ENCODE data around the gene KCNMB2. TPM values are rescaled to one million over a fixed set of nuclear protein-coding genes. Genes with fewer than 3 reads are reported as not detected.

KCNMB2 gene
- total RNA-seq, 1 experiment from 2014 or later = not detected

DNA sequence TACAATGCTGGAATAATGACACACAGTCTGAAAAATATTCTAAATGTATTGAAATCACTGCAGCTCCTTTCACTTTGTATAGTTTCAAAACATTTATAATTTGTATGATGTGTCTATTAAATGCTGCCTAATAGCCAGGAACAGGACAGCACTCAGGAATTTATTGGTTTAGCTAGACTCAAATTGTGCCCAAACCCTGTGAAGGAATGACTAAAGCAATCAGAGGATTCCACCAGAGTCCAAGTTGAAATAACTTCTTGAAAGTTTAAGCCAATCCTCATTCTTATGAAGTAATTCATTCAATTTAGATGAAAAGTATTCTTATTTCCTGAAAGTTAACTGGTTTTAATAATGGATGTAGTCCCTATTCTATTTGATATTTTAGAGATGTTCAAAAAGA lies 268.4 kb downstream of the KCNMB2 start:
- no peak for DNase-seq (ENCODE audit: low read depth)

DNA sequence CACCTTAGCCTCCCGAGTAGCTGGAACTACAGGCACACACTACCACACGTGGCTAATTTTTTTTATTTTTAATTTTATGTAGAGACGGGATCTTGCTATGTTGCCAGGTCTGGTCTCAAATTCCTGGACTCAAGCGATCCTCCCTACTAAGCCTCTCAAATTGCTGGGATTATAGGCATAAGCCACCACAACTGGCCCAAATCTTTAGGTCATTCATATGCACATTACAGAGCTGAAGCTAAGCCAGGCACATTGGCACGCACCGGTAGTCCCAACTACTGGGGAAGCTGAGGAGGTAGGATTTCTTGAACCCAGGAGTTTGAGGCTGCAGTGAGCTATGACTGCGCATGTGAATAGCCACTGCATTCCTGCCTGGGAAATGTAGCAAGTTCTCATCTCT lies 269.5 kb downstream of the KCNMB2 start:
- no peak for DNase-seq (ENCODE audit: low read depth)

DNA sequence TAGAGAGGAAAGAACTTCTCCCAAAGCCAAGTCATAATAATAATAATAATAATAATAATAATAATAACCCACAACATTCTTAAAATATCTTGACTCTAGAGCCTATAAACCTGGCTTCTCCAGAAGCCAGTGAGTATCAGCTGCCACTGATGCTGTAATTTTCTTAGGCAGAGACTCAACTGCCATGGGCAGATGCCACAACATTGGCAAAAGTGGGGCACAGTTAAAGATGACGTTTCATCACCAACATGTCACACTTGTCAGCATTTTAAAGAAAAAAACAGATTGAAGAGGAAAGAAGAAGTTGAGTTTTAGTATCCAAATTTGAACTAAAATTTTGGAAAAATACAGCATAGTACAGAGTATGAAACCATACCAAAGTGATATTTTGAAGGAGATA lies 270.4 kb downstream of the KCNMB2 start:
- DNase-seq (ENCODE audit: low read depth) = no peak

DNA sequence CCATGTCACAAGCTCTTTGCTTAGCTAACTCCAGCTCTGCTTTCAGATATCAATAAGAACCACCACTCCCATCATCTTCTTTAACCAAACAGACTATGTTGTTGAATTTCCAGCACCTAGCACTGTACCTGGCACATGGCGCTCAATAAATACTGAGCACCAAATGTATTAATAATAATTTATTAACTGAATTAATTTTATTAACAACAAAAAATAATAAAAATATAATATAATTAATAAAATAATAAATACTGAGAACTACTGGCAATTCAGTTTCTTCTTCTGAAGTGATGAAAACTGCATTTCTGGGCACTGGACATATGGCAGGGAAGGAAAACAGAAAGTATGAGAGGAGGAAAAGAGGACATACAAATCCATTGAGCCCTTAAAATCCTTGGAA lies 271.5 kb downstream of the KCNMB2 start:
- DNase-seq (ENCODE audit: low read depth) = no peak

DNA sequence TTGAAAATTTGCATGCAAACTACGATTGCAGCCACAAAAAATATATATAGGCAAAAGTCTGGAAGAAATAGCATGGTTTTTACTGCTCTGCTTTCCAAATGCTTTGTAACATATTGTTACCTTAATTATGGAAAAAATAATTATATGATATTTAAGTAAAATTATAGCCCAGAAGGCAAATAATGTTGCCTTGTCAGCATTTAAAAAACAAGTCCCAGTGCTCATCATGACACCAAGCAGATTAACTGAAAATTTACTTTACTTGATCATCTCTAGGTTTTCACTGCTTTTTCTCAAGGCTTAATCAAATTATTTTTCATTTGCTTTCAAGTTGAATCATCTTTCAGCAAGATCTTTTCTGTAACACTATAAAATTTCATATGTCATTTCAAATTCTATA lies 272.5 kb downstream of the KCNMB2 start:
- no peak for DNase-seq (ENCODE audit: low read depth)

DNA sequence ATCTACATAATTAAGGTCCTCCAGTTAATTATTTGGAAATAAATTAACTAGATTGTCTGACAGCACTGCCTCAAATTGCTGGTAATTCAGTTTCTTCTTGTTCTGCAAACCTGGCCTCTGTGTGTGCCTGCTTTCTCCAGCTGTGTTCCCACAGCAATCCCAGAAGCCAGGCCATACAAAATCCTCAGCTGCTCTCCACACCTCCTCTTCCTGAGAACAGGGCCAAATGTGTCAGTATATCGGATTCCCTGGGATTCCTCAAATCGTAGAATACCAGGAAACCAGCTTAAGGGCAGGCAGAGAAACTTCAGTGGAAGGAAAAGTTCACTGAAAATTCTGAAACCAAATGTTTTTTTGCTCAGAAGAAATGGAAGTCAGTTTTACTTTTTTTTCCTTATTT lies 273.9 kb downstream of the KCNMB2 start:
- DNase-seq (ENCODE audit: low read depth) = no peak

DNA sequence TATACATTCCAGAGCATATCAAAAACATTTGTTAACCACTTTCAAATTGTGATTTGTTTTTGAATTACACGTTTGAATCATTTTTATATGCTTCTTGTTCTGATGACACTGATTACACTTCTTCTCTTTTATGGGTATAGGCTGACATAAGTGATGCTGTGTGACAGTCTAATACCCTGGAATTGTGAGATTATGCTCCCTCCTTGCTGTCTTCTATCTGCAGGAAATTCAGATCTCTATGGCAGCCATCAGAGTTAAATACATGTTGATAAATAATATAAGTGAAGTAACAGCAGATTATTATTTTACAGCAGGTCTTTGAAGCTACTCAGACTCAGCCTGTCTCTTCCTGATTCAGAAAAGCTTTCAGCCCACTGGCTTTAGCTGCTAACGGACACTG lies 286.5 kb downstream of the KCNMB2 start:
- DNase-seq (ENCODE audit: low read depth) = no peak

DNA sequence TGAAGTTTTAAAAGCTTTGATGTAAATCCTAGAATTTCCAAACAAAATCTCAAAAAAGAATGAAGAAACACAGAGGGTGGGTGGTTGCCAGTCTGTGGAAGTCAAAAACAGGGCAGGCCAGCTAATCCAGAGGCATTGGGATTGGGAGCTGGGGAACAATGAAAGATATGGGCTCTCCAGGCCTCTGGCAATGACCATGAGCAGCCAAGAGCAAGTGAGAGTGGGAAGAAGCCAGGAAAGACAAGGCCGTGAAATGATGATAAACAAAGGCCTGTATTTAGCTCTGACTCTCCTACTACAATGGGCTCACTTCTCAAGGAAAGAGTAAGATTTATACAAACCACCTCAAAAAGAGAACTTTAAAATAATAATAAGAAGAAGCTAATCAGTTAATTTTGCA lies 286.9 kb downstream of the KCNMB2 start:
- DNase-seq (ENCODE audit: low read depth) = no peak

DNA sequence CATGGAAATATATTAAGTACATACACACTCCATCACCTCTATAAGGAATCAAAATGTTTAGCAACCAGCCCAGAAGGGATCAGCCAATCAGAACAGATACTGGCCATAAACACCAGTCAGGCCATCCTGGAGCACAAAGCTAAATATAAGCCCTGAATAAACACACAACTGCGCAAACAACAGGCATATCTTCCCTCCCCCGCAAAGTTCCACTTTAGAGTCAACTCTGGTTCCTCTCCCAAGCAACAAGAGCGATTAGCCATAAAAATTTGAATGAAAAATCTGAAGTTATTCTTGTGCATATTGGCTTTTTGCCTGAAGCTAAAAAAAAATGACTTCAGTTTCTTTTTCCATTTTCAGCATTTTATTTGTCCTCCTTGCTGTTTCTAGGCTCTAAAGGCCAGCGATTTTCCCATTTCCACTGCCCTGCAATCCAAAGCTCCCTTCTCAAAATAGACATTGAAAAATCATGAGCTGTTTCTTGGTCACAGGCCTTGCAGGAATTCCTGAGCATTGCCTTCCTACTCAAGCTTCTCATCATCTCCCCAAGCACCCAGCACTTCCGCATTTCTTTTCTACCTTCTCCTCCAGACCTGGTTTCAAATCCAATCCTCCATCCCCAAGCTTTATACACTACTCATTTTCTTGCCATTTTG lies 287.5 kb downstream of the KCNMB2 start:
- DNase-seq (ENCODE audit: low read depth) = no peak

DNA sequence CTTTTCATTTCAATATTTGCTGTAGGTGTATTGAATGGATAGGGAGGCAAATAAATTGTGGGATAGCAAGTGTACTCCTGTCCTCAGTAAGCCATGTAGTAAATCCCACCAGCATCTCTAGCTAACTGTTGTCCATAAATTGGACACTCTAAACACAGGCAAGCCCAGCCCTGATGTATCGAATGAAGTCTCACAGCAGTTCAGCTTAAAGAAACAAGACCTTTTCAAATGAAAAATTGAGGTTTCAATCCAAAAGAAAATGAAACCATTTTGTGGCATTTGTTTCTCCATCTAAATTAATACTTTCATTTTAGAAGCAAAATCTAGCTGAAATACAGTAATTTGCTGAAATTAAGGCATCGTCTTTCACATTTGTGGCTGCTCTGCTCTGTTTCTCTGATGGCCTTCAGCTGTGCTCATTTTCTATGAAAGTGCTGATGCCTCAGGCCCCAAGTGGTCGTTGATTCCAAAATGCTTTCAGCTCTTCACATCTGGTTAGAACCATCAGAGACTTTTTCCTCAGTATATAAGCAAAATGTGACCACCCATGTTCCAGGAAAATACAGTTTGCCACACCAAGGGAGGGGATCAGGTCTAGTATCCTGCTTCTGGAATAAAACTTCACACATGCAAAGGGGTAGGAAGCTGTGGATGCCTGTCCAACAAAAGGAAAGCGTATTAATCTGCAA lies 290.3 kb downstream of the KCNMB2 start:
- no peak for DNase-seq (ENCODE audit: low read depth)

DNA sequence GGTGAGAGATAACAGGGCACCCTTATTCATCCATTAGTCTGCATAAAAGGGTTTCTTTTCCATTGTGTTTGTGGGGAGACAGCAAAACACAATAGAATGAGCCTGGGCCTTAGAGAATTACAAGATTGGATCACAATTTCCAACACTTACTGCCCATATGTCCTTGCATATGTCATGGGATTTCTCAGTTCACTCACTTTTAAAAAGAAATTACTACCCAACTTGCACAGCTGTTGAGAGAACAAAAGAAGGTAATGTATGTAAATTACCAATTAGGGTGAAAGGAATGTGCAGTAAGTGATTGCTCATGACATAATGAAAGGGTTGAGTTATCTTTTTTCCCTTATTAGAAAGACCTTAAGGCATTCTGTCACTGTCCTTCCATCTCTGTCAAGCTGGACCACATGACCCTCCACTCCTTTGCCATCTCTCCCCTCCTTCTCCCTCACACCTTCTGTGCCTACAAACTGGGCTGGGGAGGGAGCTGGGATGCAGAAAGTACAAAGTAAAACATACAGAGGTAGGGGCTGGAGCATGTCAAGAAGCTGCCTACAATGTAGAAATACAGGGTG lies 291.1 kb downstream of the KCNMB2 start:
- DNase-seq (ENCODE audit: low read depth) = no peak

DNA sequence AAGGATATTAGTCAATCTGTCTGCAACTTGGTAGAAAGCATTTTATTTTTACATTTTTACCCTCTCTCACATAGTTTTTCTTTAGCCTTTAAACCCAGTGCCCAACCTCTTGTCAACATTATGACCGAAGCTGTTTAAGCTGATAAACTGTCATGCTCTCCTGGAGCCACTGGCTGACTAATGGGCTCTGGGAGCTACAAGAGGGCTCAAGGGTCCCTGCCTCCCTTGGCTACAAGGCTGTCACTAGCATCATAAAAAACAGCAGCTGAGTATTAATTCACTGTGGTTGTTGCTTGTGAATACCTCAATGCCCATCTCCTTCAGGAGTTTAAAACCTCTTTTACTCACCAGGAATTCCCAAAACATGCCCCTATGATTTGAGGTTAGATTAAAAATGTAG lies 297.5 kb downstream of the KCNMB2 start:
- no peak for DNase-seq (ENCODE audit: low read depth)

DNA sequence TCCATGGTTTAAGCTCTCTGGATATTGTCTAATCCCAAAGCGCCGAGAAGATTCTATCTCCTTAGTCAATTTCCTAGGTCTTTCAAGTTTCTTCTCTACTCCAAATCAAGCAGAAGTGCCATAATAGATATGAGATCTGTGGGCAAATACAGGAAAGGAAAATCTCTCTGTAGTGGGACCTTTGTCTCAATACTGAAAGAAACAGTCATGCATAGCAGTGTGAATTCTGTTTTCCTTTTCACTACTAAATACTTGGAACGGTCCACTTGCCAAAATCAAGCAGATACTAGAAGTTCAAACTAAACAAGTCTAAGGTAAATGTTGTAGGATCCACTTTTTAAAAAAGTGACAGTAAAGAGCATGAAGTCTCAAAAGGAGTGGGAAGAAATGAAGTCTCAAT lies 298.8 kb downstream of the KCNMB2 start:
- no peak for DNase-seq (ENCODE audit: low read depth)

DNA sequence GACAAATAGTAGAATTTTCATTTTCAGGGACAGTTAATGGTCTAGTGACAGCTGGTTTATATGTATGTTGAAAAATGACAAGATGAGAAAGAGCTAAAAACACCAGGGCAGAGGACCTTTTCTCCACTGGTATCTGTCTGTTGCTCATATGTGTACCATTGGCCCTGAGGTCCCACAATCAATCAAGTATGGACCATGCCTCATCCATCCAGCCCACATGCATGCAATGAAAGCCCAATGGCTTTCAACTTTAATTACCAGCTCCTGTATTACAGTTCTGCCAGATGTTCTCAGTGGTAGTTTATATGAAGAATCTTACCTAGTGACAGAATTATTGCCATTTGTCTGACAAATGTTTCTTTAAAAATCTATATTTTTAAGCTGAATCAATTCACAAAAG lies 301.3 kb downstream of the KCNMB2 start:
- no peak for DNase-seq (ENCODE audit: low read depth)

DNA sequence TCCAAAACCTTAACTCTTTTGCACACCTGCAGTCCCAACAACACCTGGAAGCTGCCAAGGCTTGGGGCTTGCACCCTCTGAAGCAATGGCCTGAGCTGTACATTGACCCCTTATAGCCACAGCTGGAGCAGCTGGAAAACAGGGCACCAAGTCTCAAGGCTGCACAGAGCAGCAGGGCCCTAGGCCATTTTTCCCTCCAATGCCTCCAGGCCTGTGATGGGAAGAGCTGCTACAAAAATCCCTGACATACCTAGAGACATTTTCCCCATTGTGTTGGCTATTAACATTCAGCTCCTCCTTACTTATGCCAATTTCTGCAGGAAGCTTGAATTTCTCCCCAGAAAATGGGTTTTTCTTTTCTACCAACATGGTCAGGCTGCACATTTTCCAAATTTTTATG lies 304.4 kb downstream of the KCNMB2 start:
- no peak for DNase-seq (ENCODE audit: low read depth)

DNA sequence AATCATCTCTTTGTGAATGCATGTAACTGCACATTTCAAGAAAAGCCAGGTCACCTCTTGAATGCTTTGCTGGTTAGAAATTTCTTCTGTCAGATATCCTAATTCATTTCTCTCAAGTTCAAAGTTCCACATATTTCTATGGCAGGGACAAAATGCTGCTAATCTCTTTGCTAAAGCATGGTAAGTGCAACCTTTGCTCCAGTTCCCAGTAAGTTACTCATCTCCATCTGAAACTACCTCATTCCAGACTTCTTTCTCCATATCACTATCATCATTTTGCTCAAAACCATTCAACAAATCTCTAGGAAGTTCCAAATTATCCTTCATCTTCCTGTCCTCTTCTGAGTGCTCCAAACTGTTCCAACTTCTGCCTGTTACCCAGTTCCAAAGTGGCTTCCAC lies 304.8 kb downstream of the KCNMB2 start:
- DNase-seq (ENCODE audit: low read depth) = no peak

DNA sequence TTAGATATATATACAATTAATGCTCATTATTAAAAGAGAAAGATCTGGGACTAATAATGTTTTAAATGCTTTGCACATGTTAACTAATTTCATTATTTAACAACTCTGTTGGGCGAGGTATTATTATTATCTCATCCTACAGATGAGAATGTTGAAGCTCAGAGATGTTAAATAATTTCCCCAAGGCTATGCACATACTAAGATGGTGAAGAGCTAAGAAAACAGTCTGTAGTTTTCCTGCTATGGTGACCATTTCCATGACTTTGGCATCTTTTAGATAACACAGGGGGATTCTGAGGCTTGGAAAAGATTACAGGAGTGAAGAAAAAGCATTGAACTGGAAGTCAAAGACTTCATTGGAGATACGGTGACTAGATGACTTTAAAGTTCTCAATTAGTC lies 308.7 kb downstream of the KCNMB2 start:
- DNase-seq (ENCODE audit: low read depth) = no peak

DNA sequence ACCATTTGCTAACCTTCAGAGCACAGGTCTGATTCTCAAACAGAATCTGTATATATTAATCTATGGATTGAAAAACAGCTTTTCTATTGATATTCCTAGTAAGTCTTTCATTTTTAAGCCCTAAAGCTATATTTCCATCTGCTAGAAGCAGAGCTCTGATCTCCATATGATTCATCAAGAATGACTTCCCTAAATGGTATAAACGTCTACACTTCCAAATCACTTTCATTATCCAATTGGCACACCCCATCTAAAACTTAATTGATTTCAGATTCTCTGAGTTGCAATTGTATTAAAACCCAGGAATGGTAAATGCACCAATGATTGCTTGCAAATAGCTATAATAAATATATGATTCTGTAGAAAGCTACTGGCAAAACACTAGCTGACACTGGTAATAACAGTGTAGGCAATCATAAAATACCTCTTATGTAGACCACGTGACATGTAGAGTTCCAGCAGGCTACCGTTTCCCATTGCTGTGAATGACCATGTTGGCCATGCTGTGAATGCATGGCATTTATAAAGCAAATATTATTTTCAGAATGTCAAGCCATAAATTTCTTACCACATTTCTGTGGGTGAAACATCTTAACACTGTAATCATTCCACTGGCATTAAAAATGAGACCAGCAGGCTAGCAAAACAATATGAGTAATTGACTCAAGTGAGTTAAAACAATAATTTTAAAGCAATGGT lies 309.3 kb downstream of the KCNMB2 start:
- peak; percentile 42 for DNase-seq (ENCODE audit: low read depth)

DNA sequence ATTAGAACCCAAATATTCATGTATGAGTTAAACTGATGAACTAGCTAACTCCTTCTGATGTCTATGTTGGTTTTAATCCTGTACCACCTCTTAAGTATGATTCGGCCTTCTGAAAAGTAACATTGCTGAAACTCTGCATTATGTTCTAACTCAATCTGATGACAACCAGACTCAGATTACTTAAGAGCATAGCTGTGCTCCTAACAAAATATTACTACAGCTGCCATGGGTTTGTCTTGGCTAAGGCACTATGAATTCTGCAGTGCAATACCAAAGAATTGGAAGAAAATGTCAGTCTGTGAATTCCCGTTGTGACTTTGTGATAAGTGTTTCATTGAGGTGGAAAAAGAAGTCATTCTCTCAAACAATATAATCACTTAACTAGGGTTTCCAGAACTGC lies 311.0 kb downstream of the KCNMB2 start:
- DNase-seq (ENCODE audit: low read depth) = no peak

DNA sequence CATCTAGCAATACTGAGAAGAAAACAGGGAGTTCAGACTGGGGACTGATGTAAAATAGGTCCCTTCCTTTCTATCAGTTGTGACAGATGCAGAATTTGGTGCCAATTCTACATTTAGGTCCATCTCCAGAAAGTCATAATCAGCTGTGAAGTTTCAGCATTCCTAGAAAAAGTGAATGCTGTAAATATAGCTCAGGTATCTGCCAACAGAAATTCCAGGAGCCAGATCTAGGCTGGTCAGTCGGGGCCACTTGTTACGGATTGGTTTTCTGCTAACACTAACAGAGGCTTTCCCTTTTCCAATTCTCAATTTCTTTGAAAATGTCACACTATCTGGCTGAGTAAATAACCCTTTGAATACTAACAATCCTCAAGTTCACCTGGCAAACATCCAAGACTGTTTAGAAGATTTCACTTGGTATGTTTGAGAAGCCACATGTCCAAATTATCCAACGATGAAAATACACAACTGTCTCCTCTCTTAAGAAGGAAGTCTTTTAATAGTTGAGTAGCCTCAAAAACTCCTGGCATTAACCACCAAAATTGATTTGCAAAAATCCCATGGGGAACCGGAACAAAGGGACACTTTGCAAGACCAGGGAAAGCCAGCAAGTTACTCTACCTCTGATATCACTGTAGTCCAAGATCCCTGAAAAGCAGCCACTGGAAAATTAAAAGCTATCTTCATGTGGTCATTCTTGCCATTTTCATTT lies 313.1 kb downstream of the KCNMB2 start:
- no peak for DNase-seq (ENCODE audit: low read depth)

DNA sequence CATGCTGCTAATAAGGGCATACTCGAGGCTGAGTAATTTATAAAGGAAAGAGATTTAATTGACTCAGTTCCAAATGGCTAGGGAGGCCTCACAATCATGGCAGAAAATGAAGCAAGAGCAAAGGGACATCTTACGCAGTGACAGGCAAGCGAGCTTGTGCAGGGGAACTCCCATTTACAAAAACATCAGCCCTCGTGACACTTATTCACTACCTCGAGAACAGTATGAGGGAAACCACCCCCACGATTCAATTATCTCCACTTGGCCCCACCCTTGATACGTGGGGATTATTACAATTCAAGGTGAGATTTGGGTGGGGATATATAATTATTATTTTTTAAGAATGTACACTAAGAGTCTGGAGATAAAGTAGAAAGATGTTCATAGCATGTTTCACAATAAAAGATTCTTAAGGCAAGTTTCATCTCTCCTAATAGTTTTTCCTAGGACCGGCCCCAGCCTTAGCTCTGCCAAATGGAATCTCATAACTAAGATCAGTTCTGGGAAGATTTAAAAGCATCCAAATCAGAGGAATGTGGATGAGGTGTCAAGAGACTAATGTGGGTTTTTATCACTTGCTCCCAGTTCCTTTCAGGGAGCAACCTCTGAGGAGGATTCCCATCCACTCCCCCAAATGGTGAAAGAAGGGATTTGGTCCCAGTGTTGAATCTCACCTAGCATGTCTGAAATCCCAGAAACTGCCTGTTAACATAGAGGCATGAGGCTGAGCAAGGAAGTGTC lies 314.4 kb downstream of the KCNMB2 start:
- no peak for DNase-seq (ENCODE audit: low read depth)

Data from HT1080 (cell line).